Measurements from ENCODE around the gene CHID1. TPM values are rescaled to one million over a fixed set of nuclear protein-coding genes. Genes with fewer than 3 reads are reported as not detected.

The CHID1 gene
- total and polyA plus RNA-seq, 9 of the 15 experiments (the other 6 are each of a cell fraction or from before 2014, with no cell fraction given), result 15.1 to 108 (median 39.8) TPM

DNA sequence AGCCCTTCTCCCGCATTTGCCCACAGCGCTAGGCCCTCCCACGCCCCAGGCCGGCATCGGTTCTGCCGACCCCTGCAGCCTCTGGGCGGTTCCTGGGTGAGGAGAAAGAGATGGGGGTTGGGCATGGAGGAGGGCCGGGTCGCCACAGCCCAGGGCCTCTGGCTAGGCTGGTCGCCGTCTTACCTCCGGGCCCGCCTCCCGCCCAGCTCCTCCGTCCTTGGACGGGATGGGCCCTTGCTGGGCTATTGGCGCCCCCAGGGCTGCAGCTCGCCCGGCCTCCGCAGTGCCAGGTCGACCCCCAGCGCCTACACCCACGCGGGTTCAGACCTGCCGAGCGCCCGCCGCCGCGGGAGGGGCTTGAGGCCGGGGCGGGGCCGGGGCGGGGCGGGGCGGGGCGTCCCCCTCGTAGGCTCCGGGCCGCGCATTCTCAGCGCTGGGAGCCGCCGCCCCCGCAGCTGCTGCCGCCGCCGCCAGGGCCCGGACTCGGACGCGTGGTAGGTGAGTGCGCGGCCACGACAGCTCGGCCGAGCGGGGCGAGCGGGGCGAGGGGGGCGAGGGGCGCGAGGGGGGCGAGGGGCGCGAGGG is 78.0 kb downstream of the CHID1 start, which contains the start of gene CD151 (continued):
- TF ChIP-seq, protein P1, sequence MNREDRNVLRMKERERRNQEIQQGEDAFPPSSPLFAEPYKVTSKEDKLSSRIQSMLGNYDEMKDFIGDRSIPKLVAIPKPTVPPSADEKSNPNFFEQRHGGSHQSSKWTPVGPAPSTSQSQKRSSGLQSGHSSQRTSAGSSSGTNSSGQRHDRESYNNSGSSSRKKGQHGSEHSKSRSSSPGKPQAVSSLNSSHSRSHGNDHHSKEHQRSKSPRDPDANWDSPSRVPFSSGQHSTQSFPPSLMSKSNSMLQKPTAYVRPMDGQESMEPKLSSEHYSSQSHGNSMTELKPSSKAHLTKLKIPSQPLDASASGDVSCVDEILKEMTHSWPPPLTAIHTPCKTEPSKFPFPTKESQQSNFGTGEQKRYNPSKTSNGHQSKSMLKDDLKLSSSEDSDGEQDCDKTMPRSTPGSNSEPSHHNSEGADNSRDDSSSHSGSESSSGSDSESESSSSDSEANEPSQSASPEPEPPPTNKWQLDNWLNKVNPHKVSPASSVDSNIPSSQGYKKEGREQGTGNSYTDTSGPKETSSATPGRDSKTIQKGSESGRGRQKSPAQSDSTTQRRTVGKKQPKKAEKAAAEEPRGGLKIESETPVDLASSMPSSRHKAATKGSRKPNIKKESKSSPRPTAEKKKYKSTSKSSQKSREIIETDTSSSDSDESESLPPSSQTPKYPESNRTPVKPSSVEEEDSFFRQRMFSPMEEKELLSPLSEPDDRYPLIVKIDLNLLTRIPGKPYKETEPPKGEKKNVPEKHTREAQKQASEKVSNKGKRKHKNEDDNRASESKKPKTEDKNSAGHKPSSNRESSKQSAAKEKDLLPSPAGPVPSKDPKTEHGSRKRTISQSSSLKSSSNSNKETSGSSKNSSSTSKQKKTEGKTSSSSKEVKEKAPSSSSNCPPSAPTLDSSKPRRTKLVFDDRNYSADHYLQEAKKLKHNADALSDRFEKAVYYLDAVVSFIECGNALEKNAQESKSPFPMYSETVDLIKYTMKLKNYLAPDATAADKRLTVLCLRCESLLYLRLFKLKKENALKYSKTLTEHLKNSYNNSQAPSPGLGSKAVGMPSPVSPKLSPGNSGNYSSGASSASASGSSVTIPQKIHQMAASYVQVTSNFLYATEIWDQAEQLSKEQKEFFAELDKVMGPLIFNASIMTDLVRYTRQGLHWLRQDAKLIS (CRISPR knock-in tag; IDR thresholded peaks at IDR 0.05), result peak; percentile 86
- peak; percentile 52; the same call in 1 of the 2 replicates for TF ChIP-seq DPF2 (IDR thresholded peaks at IDR 0.05)
- TF ChIP-seq ZNF431 (CRISPR knock-in tag; IDR thresholded peaks at IDR 0.05), result peak; percentile 58; the same call in 1 of the 2 replicates
- no peak for TF ChIP-seq SETDB1 (IDR thresholded peaks at IDR 0.05; ENCODE audit: low read length)
- TF ChIP-seq ZNF586 (CRISPR knock-in tag; conservative IDR thresholded peaks at IDR 0.05), result no peak
- TF ChIP-seq NFRKB (IDR thresholded peaks at IDR 0.05; ENCODE audit: low read depth), result no peak
- no peak for TF ChIP-seq CEBPZ (IDR thresholded peaks at IDR 0.05; ENCODE audit: borderline replicate concordance, low read depth, low read length)
- no peak for TF ChIP-seq TRIM28 (IDR thresholded peaks at IDR 0.05)
- TF ChIP-seq PTBP1 (IDR thresholded peaks at IDR 0.05; ENCODE audit: low read depth, low read length), result no peak
- TF ChIP-seq GATAD2B (IDR thresholded peaks at IDR 0.05; ENCODE audit: borderline replicate concordance), result no peak
- TF ChIP-seq MTA3 (IDR thresholded peaks at IDR 0.05; ENCODE audit: borderline replicate concordance), result peak; percentile 55; the same call in 1 of the 2 replicates
- TF ChIP-seq FOXP4 (CRISPR knock-in tag; IDR thresholded peaks at IDR 0.05; ENCODE audit: borderline replicate concordance), result no peak
- peak; percentile 88 for TF ChIP-seq ZFX (CRISPR knock-in tag; IDR thresholded peaks at IDR 0.05)
- no peak for TF ChIP-seq ZKSCAN1 (IDR thresholded peaks at IDR 0.05; ENCODE audit: low read depth, low read length)
- TF ChIP-seq, protein P2, sequence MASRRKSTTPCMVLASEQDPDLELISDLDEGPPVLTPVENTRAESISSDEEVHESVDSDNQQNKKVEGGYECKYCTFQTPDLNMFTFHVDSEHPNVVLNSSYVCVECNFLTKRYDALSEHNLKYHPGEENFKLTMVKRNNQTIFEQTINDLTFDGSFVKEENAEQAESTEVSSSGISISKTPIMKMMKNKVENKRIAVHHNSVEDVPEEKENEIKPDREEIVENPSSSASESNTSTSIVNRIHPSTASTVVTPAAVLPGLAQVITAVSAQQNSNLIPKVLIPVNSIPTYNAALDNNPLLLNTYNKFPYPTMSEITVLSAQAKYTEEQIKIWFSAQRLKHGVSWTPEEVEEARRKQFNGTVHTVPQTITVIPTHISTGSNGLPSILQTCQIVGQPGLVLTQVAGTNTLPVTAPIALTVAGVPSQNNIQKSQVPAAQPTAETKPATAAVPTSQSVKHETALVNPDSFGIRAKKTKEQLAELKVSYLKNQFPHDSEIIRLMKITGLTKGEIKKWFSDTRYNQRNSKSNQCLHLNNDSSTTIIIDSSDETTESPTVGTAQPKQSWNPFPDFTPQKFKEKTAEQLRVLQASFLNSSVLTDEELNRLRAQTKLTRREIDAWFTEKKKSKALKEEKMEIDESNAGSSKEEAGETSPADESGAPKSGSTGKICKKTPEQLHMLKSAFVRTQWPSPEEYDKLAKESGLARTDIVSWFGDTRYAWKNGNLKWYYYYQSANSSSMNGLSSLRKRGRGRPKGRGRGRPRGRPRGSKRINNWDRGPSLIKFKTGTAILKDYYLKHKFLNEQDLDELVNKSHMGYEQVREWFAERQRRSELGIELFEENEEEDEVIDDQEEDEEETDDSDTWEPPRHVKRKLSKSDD (conservative IDR thresholded peaks at IDR 0.05; ENCODE audit: low read length), result no peak
- no peak for TF ChIP-seq E2F3 (CRISPR knock-in tag; IDR thresholded peaks at IDR 0.05)
- peak; percentile 57 for TF ChIP-seq POLR2A (conservative IDR thresholded peaks at IDR 0.05)
- TF ChIP-seq RBFOX2 (IDR thresholded peaks at IDR 0.05; ENCODE audit: low read depth, low read length), result peak; percentile 10; the same call in 1 of the 2 replicates
